Measurements from ENCODE around the gene FBXW11.

DNA sequence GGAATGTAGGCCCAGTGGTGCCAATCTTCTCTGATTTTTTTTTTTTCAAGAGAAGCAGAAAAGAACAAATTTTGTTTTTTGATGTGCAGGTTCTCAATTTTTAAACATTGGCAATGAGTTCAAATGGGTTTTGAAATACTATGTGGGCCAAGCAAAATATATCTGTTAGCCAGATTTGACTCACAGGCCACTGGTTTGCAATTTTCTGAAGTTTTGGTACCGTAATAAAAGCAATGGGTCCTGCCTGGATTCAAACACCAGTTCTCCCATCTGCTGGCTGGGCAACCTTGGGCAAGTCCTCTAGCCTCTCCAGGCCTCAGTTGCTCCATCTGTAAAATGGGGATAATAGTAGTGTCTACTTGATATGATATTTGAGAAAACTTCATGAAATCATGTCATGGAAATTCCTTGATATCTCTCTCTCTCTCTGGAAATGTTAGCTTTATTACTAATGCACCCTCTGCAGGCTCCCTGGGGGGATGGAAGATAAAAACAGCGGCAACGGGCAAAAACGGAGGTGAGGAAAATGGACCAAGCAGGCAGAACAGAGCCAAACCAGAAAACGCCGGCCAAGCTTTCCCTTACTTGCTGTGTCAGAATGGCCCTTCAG, 157.4 kb downstream of the FBXW11 start:
- TF ChIP-seq POLR2A (IDR thresholded peaks at IDR 0.05), result no peak
- no peak for TF ChIP-seq CTCF (IDR thresholded peaks at IDR 0.05)

Measured in body of pancreas (tissue), 4 donors.